ENCODE results near the gene HMCN2. TPM values are rescaled to one million over a fixed set of nuclear protein-coding genes. Genes with fewer than 3 reads are reported as not detected.

HMCN2 gene
- total RNA-seq, 6 donors from 2014 or later: 0.76 to 7.3 (median 1.5) TPM

GRCh38 chr9:130320723-130321481 lies 55.3 kb downstream of the HMCN2 start:
- Histone ChIP-seq H3K36me3 (no peaks in the 10 kb centered on the region), H3K9me3 (no peaks in the 10 kb centered on the region), H3K27me3 (no peaks in the 10 kb centered on the region), H3K4me1 (peaks cover 0 to 4% (median 0%) of the 10 kb centered on the region in 4 donors), H3K27ac (peak overlapping the region in 1 of 4 donors; percentile 9), H3K4me3 (peak overlapping the region in 1 of 4 donors; percentile 13)
- DNase-seq: peak; percentile 27 to 81
- peak in 1 of 2 donors; percentile 29 for ATAC-seq (ENCODE audit: low FRiP score in 2 of 2)
- WGBS, 2 donors: 36 to 48% methylated on average over 22 to 27 of the region's 29 CpGs
- TF ChIP-seq POLR2A (IDR thresholded peaks at IDR 0.05): no peak
- TF ChIP-seq EP300 (IDR thresholded peaks at IDR 0.05): no peak
- peak in 1 of 6 experiments; percentile 36 for TF ChIP-seq CTCF (IDR thresholded peaks at IDR 0.05)
- TF ChIP-seq POLR2AphosphoS5 (IDR thresholded peaks at IDR 0.05): peak in 1 of 2 donors; percentile 48

- WGBS, 2 donors: 74 to 85% methylated on average over 11 to 14 of the region's 14 CpGs
- Histone ChIP-seq H3K9me3 (no peaks in the 10 kb centered on the region), H3K27me3 (no peaks in the 10 kb centered on the region), H3K4me1 (peaks cover 0 to 4% (median 0%) of the 10 kb centered on the region in 4 donors), H3K27ac (no peak overlapping the region), H3K36me3 (no peaks in the 10 kb centered on the region), H3K4me3 (no peak overlapping the region)
- ATAC-seq (ENCODE audit: low FRiP score in 2 of 2) (no peak), DNase-seq (peak in 1 of 2 donors; percentile 67)
- TF ChIP-seq EP300 (IDR thresholded peaks at IDR 0.05) (no peak), POLR2A (IDR thresholded peaks at IDR 0.05) (no peak), POLR2AphosphoS5 (IDR thresholded peaks at IDR 0.05) (no peak), CTCF (IDR thresholded peaks at IDR 0.05) (no peak)
Measured at GRCh38 chr9:130321539-130321938, 56.0 kb downstream of the HMCN2 start.

- Histone ChIP-seq H3K27me3 (no peaks in the 10 kb centered on the region), H3K4me1 (peaks cover 0 to 10% (median 3%) of the 10 kb centered on the region in 4 donors), H3K4me3 (no peak overlapping the region), H3K27ac (no peak overlapping the region), H3K36me3 (no peaks in the 10 kb centered on the region), H3K9me3 (no peaks in the 10 kb centered on the region)
- WGBS, 2 donors: 74 to 85% methylated on average over 10 of the region's 10 CpGs
- TF ChIP-seq EP300 (IDR thresholded peaks at IDR 0.05) (no peak), CTCF (IDR thresholded peaks at IDR 0.05) (no peak), POLR2AphosphoS5 (IDR thresholded peaks at IDR 0.05) (no peak), POLR2A (IDR thresholded peaks at IDR 0.05) (no peak)
- DNase-seq (no peak), ATAC-seq (ENCODE audit: low FRiP score in 2 of 2) (no peak)
Measured at GRCh38 chr9:130323051-130323745, 57.6 kb downstream of the HMCN2 start.

GRCh38 chr9:130325921-130326320 lies 60.4 kb downstream of the HMCN2 start:
- peaks cover 0 to 10% (median 3%) of the 10 kb centered on the region in 4 donors for H3K4me1 ChIP-seq
- no peak for TF ChIP-seq POLR2A (IDR thresholded peaks at IDR 0.05)
- no peak for TF ChIP-seq CTCF (IDR thresholded peaks at IDR 0.05)
- TF ChIP-seq POLR2AphosphoS5 (IDR thresholded peaks at IDR 0.05): no peak
- TF ChIP-seq EP300 (IDR thresholded peaks at IDR 0.05): no peak
- H3K27ac ChIP-seq: no peak overlapping the region
- H3K36me3 ChIP-seq: no peaks in the 10 kb centered on the region
- H3K4me3 ChIP-seq: no peak overlapping the region
- WGBS, 2 donors: 78 to 85% methylated on average over 7 of the region's 7 CpGs
- no peaks in the 10 kb centered on the region for H3K27me3 ChIP-seq
- no peaks in the 10 kb centered on the region for H3K9me3 ChIP-seq
- DNase-seq (peak in 1 of 2 donors; percentile 33), ATAC-seq (ENCODE audit: low FRiP score in 2 of 2) (no peak)

All from upper lobe of left lung (tissue), 6 donors.